ENCODE measurements around the gene TTC7B.

Gene TTC7B

GRCh38 chr14:90732718-90733117 lies 83.5 kb downstream of the TTC7B start:
- no peak overlapping the region for H3K9ac ChIP-seq
- H3K27me3 ChIP-seq (ENCODE audit: insufficient read depth, low read depth) = no peaks in the 10 kb centered on the region
- H3K27ac ChIP-seq = no peak overlapping the region
- no peak overlapping the region for H2AFZ ChIP-seq (ENCODE audit: low read depth)
- H3K36me3 ChIP-seq (ENCODE audit: insufficient read depth) = no peaks in the 10 kb centered on the region
- TF ChIP-seq, protein P1, sequence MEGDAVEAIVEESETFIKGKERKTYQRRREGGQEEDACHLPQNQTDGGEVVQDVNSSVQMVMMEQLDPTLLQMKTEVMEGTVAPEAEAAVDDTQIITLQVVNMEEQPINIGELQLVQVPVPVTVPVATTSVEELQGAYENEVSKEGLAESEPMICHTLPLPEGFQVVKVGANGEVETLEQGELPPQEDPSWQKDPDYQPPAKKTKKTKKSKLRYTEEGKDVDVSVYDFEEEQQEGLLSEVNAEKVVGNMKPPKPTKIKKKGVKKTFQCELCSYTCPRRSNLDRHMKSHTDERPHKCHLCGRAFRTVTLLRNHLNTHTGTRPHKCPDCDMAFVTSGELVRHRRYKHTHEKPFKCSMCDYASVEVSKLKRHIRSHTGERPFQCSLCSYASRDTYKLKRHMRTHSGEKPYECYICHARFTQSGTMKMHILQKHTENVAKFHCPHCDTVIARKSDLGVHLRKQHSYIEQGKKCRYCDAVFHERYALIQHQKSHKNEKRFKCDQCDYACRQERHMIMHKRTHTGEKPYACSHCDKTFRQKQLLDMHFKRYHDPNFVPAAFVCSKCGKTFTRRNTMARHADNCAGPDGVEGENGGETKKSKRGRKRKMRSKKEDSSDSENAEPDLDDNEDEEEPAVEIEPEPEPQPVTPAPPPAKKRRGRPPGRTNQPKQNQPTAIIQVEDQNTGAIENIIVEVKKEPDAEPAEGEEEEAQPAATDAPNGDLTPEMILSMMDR (conservative IDR thresholded peaks at IDR 0.05; ENCODE audit: low read depth, low read length) = no peak
- no peak overlapping the region for H3K4me2 ChIP-seq
- no peak overlapping the region for H3K4me3 ChIP-seq (IDR thresholded peaks at IDR 0.05; ENCODE audit: insufficient read depth, low read depth, low read length)
- H3K4me1 ChIP-seq (ENCODE audit: low read depth, poor library complexity, severe bottlenecking) = no peaks in the 10 kb centered on the region
- no peaks in the 10 kb centered on the region for H3K79me2 ChIP-seq (ENCODE audit: insufficient read depth, low read depth)
- H4K20me1 ChIP-seq (ENCODE audit: insufficient read depth) = no peaks in the 10 kb centered on the region

DNA sequence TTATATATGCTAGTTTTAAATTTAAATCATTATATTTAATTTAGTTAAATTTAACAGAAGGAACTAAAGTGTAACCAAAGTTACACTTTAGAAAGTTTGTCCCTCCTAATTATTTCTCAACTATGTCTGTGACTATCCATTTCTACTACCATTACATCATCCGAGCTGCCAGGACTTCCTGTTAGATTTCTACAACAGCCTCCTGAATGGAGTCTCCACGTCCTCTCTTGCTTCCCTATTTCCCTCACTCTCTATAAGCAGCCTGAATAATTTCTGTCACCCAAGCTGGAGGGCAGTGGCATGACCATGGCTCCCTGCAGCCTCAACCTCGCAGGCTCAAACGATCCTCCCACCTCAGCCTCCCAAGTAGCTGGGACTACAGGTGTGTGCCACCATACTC lies 84.1 kb downstream of the TTC7B start:
- H3K27ac ChIP-seq = no peak overlapping the region
- no peaks in the 10 kb centered on the region for H3K79me2 ChIP-seq (ENCODE audit: insufficient read depth, low read depth)
- no peaks in the 10 kb centered on the region for H3K4me1 ChIP-seq (ENCODE audit: low read depth, poor library complexity, severe bottlenecking)
- H2AFZ ChIP-seq (ENCODE audit: low read depth) = no peak overlapping the region
- H3K9ac ChIP-seq = no peak overlapping the region
- TF ChIP-seq, protein P1 (conservative IDR thresholded peaks at IDR 0.05; ENCODE audit: low read depth, low read length) = no peak
- H4K20me1 ChIP-seq (ENCODE audit: insufficient read depth) = no peaks in the 10 kb centered on the region
- H3K36me3 ChIP-seq (ENCODE audit: insufficient read depth) = no peaks in the 10 kb centered on the region
- no peaks in the 10 kb centered on the region for H3K27me3 ChIP-seq (ENCODE audit: insufficient read depth, low read depth)
- H3K4me2 ChIP-seq = no peak overlapping the region
- no peak overlapping the region for H3K4me3 ChIP-seq (IDR thresholded peaks at IDR 0.05; ENCODE audit: insufficient read depth, low read depth, low read length)

DNA sequence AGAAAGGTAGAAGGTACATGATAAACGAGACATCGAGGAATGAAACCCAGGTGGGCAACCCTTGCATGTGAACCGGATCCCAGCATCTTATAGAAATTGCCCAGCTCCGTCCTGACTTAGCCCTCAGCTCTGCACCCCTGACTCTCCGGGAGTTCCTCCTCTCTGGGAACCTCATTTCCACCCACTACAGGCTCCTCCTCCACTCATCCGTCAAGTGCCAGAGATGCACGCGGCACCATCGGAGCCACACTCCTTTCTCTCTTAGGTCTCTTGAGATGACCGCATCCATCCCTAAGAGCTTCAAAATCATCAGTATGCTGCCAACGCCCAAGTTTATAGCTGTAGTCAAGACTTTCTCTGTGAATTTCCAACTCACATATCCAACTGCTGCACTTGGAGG lies 84.7 kb downstream of the TTC7B start:
- Histone ChIP-seq H3K27me3 (ENCODE audit: insufficient read depth, low read depth) (no peaks in the 10 kb centered on the region), H4K20me1 (ENCODE audit: insufficient read depth) (no peaks in the 10 kb centered on the region), H3K79me2 (ENCODE audit: insufficient read depth, low read depth) (no peaks in the 10 kb centered on the region), H3K4me2 (no peak overlapping the region), H3K4me3 (IDR thresholded peaks at IDR 0.05; ENCODE audit: insufficient read depth, low read depth, low read length) (no peak overlapping the region), H2AFZ (ENCODE audit: low read depth) (no peak overlapping the region), H3K4me1 (ENCODE audit: low read depth, poor library complexity, severe bottlenecking) (no peaks in the 10 kb centered on the region), H3K36me3 (ENCODE audit: insufficient read depth) (no peaks in the 10 kb centered on the region), H3K9ac (no peak overlapping the region), H3K27ac (no peak overlapping the region)
- TF ChIP-seq, protein P1 (conservative IDR thresholded peaks at IDR 0.05; ENCODE audit: low read depth, low read length) = no peak

- Histone ChIP-seq H3K79me2 (ENCODE audit: insufficient read depth, low read depth) (no peaks in the 10 kb centered on the region), H3K4me3 (IDR thresholded peaks at IDR 0.05; ENCODE audit: insufficient read depth, low read depth, low read length) (no peak overlapping the region), H3K36me3 (ENCODE audit: insufficient read depth) (no peaks in the 10 kb centered on the region), H4K20me1 (ENCODE audit: insufficient read depth) (no peaks in the 10 kb centered on the region), H3K9ac (no peak overlapping the region), H3K27ac (no peak overlapping the region), H3K4me1 (ENCODE audit: low read depth, poor library complexity, severe bottlenecking) (no peaks in the 10 kb centered on the region), H3K27me3 (ENCODE audit: insufficient read depth, low read depth) (no peaks in the 10 kb centered on the region), H3K4me2 (no peak overlapping the region), H2AFZ (ENCODE audit: low read depth) (no peak overlapping the region)
- TF ChIP-seq, protein P1 (conservative IDR thresholded peaks at IDR 0.05; ENCODE audit: low read depth, low read length) = no peak
Observed at GRCh38 chr14:90730206-90730766, 85.9 kb downstream of the TTC7B start.

All from KMS-11 (cell line).